ENCODE measurements around the gene FHOD3.

FHOD3 gene

GRCh38 chr18:36350839-36351469, 53.4 kb downstream of the FHOD3 start:
- no peak for DNase-seq (ENCODE audit: low read depth)

- DNase-seq (ENCODE audit: low read depth), result peak; percentile 94
Measured at GRCh38 chr18:36352384-36352783, 54.9 kb downstream of the FHOD3 start.

GRCh38 chr18:36354989-36355388, 57.5 kb downstream of the FHOD3 start:
- peak; percentile 38 for DNase-seq (ENCODE audit: low read depth)

GRCh38 chr18:36355511-36355910, 58.0 kb downstream of the FHOD3 start:
- DNase-seq (ENCODE audit: low read depth), result no peak

GRCh38 chr18:36356741-36357140, 59.2 kb downstream of the FHOD3 start:
- DNase-seq (ENCODE audit: low read depth), result peak; percentile 82

GRCh38 chr18:36358141-36358540, 60.6 kb downstream of the FHOD3 start:
- no peak for DNase-seq (ENCODE audit: low read depth)

GRCh38 chr18:36360256-36360909, 62.9 kb downstream of the FHOD3 start:
- DNase-seq (ENCODE audit: low read depth), result no peak

GRCh38 chr18:36364911-36365624, 67.6 kb downstream of the FHOD3 start:
- no peak for DNase-seq (ENCODE audit: low read depth)

- no peak for DNase-seq (ENCODE audit: low read depth)
Measured at GRCh38 chr18:36365836-36366775, 68.6 kb downstream of the FHOD3 start.

- DNase-seq (ENCODE audit: low read depth), result no peak
Measured at GRCh38 chr18:36366994-36367839, 69.7 kb downstream of the FHOD3 start.

- DNase-seq (ENCODE audit: low read depth), result no peak
Measured at GRCh38 chr18:36368889-36369288, 71.4 kb downstream of the FHOD3 start.

GRCh38 chr18:36372903-36373311, 75.4 kb downstream of the FHOD3 start:
- peak; percentile 99 for DNase-seq (ENCODE audit: low read depth)

- DNase-seq (ENCODE audit: low read depth), result no peak
Measured at GRCh38 chr18:36374262-36374661, 76.7 kb downstream of the FHOD3 start.

- no peak for DNase-seq (ENCODE audit: low read depth)
Measured at GRCh38 chr18:36375118-36375517, 77.6 kb downstream of the FHOD3 start.

- peak; percentile 52 for DNase-seq (ENCODE audit: low read depth)
Measured at GRCh38 chr18:36376361-36376760, 78.8 kb downstream of the FHOD3 start.

- no peak for DNase-seq (ENCODE audit: low read depth)
Measured at GRCh38 chr18:36377626-36378025, 80.1 kb downstream of the FHOD3 start.

- DNase-seq (ENCODE audit: low read depth), result no peak
Measured at GRCh38 chr18:36378205-36378604, 80.7 kb downstream of the FHOD3 start.

GRCh38 chr18:36379435-36379984, 82.0 kb downstream of the FHOD3 start:
- DNase-seq (ENCODE audit: low read depth), result no peak

GRCh38 chr18:36380173-36380827, 82.8 kb downstream of the FHOD3 start:
- DNase-seq (ENCODE audit: low read depth), result no peak

GRCh38 chr18:36381075-36381474, 83.6 kb downstream of the FHOD3 start:
- no peak for DNase-seq (ENCODE audit: low read depth)
